HUDEP-2 (cell line): ENCODE measurements around the gene SLC6A17.

Experiments used
- DNase-seq, 76 experiments: peaks; one replicate each; lab custom pipeline; 2025; ENCODE audit not compliant: unreplicated experiment in 76 of 76; lab: John Stamatoyannopoulos, UW

The SLC6A17 gene

GRCh38 chr1:110237386-110238152 lies 87.3 kb downstream of the SLC6A17 start:
- DNase-seq: no peak

GRCh38 chr1:110239441-110240430 lies 89.4 kb downstream of the SLC6A17 start:
- no peak for DNase-seq

GRCh38 chr1:110240476-110241210 lies 90.3 kb downstream of the SLC6A17 start:
- no peak for DNase-seq

DNA sequence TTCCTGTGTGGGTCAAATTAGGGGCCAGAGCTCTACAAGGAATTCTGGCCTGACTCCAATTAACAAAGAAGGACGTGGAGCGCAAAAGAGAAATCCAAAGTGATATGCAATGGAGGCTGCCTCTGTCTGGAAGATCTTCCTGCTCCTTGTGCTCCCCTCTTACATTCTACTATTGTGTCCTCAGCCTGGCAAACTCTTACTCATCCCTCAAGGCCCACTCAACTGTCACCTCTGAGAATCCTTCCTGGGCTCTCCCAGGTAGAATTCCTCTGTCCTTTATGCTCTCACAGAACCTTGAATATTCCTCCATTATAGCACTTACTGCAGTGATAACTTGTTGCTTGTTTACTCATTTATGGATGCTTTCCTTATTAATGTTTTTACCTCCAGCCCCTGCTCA lies 91.2 kb downstream of the SLC6A17 start:
- no peak for DNase-seq

- DNase-seq: no peak
Observed at GRCh38 chr1:110242062-110242461, 91.8 kb downstream of the SLC6A17 start.

DNA sequence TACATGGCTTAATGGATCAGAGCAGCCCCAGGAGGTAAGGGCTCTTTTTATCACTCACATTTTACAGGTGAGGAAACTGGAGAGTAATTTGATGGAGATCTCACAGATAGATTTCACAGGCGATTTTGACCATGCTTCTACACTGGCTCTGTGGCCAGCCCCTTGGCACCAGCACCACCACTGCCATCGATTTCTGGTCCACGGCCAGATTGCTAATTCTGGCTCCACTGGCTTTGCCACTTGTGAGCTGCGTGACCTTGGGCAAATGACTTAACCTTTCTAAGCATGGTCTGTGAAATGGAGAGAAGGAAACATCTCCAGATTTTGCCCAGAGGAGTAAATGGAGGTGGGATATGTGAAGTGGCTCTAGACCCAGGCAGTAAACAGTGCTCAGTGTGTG lies 92.4 kb downstream of the SLC6A17 start:
- no peak for DNase-seq

- DNase-seq: no peak
Observed at GRCh38 chr1:110243146-110243545, 92.9 kb downstream of the SLC6A17 start.

DNA sequence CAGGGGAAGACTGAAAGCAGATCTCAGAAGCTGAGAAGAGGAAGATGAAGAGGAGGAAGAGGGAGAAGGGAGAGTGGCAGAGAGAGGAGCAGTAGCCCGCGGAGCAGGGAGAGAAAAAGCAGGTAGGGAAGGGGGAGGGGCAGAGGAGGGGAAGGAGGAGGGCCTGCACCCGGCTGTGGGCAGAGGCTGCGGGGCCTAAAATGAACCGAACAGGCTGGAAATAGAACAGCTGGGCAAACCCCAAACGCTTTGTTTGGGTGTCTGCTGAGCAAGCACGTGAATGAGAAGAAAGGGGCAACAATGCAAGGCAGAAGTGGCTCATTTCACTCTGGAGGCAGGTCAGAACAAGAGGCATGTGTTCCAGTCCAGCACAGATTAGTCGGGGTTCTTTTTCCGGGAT lies 93.3 kb downstream of the SLC6A17 start:
- no peak for DNase-seq

- DNase-seq: no peak
Observed at GRCh38 chr1:110245876-110246620, 95.8 kb downstream of the SLC6A17 start.

DNA sequence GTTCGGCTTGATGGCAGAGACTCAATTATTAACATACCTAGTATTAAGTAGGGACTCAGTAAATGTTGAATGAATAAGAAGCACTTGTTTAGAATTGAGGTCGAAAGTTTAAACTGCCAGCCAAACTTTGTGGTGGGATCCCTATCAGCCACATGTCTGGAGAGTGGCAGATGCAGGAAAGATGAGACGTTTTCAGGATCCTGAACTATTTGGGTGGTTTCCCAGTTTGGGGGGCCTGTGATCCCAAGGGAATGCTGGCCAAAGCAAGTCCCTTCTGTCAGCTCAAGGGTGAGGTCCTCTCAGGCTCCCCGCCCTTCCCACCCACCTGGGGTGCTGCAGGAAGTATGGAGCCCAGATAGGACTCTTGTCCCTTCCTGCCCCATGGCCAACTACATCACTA lies 98.5 kb downstream of the SLC6A17 start:
- no peak for DNase-seq

DNA sequence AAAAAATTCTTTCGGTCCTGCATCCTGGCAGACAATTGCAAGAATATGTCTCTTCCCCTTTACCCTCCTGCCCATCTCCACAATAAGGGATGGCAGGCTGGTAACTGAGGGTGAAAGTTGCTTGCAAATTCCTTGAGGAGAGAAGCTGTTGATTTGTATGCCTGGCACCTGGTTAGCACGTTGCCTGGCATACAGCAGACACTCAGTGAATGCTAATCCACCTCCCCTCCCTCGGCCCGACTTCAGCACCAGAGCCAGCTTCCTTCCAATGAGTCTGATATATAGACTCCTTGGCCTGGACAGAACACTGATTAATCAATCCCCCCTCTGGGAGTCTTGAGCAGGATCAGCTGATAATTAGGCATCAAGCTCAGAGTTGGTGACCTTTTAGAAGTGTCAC lies 99.0 kb downstream of the SLC6A17 start:
- no peak for DNase-seq

- DNase-seq: no peak
Observed at GRCh38 chr1:110250008-110250407, 99.7 kb downstream of the SLC6A17 start.

DNA sequence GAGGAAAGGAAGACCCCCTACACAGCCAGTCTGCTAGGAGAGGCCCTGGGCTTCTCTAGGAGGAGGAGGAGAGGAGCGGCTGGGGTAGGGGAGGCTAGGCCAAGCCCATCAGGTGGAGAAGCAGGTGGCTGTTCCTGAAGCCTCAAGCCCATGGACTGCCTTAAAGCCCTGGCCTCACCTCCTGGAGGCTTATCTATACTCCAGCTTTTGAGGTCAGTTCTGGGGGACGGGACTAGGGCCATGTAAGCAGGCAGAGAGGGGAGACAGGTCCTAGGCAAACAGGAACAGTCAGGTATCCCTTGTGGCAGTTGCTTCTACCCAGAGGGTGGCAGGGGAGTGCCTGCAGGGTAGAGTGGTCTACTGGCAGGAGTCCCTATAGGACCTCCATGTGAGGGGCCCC lies 100.5 kb downstream of the SLC6A17 start:
- no peak for DNase-seq
